H9 (cell line): ENCODE results near the gene NOD1. TPM values are rescaled to one million over a fixed set of nuclear protein-coding genes. Genes with fewer than 3 reads are reported as not detected.

ENCODE experiments used
- DNase-seq: peaks from one replicate; pipeline ENCODE4 v3.0.0-alpha.2; 2017
- H2AFZ ChIP-seq: one replicate; pipeline ENCODE4 v1.6.1; 2013; ENCODE audit warnings: mild to moderate bottlenecking, low read length, control low read depth, moderate library complexity
- H2AK5ac ChIP-seq: 2 replicates; pipeline ENCODE4 v1.6.1; 2013; ENCODE audit warnings: low read length, control low read depth, mixed read lengths; ENCODE audit not compliant: insufficient read length
- H2BK120ac ChIP-seq: one replicate; pipeline ENCODE4 v1.6.1; 2013; ENCODE audit warnings: low read depth, mild to moderate bottlenecking, low read length, control low read depth, inconsistent platforms; ENCODE audit not compliant: poor library complexity, severe bottlenecking
- H2BK12ac ChIP-seq: 2 replicates; pipeline ENCODE4 v1.6.1; 2013; ENCODE audit warnings: low read length, control low read depth, mixed read lengths, low read depth; ENCODE audit not compliant: insufficient read length
- H2BK15ac ChIP-seq: 2 replicates; pipeline ENCODE4 v1.6.1; 2013; ENCODE audit warnings: low read depth, low read length, control low read depth
- H2BK20ac ChIP-seq: one replicate; pipeline ENCODE4 v1.6.1; 2013; ENCODE audit warnings: low read depth, mild to moderate bottlenecking, low read length, control low read depth, inconsistent platforms; ENCODE audit not compliant: poor library complexity, severe bottlenecking
- H2BK5ac ChIP-seq: 2 replicates; pipeline ENCODE4 v1.6.1; 2013; ENCODE audit warnings: low read length, control low read depth, mixed read lengths; ENCODE audit not compliant: insufficient read length
- H3K14ac ChIP-seq: 2 replicates; pipeline ENCODE4 v1.6.1; 2013; ENCODE audit warnings: low read length, control low read depth; ENCODE audit not compliant: insufficient read depth
- H3K18ac ChIP-seq: 2 replicates; pipeline ENCODE4 v1.6.1; 2013; ENCODE audit warnings: low read depth, mild to moderate bottlenecking, mixed read lengths, low read length, control low read depth; ENCODE audit not compliant: insufficient read length
- H3K23ac ChIP-seq: 2 replicates; pipeline ENCODE4 v1.6.1; 2013; ENCODE audit warnings: low read length, control low read depth, mixed read lengths, low read depth; ENCODE audit not compliant: insufficient read length
- H3K23me2 ChIP-seq: 2 replicates; pipeline ENCODE4 v1.6.1; 2013; ENCODE audit warnings: low read depth, mild to moderate bottlenecking, mixed read lengths, low read length, control low read depth; ENCODE audit not compliant: insufficient read length, poor library complexity, severe bottlenecking
- H3K27ac ChIP-seq: 2 replicates; pipeline ENCODE4 v1.5.1; 2013; ENCODE audit warnings: low read length, control low read depth, mixed read lengths, low read depth; ENCODE audit not compliant: insufficient read length
- H3K27me3 ChIP-seq: 2 replicates; pipeline ENCODE4 v1.6.1; 2013; ENCODE audit warnings: low read length, control low read depth, inconsistent platforms; ENCODE audit not compliant: insufficient read depth
- H3K4ac ChIP-seq: 2 replicates; pipeline ENCODE4 v1.6.1; 2013; ENCODE audit warnings: low read depth, mild to moderate bottlenecking, control low read depth, inconsistent platforms, low read length, moderate library complexity
- H3K4me1 ChIP-seq: 2 replicates; pipeline ENCODE4 v1.6.1; 2013; ENCODE audit warnings: low read length, control low read depth, inconsistent platforms; ENCODE audit not compliant: insufficient read depth
- H3K4me2 ChIP-seq: 2 replicates; pipeline ENCODE4 v1.6.1; 2013; ENCODE audit warnings: low read length, control low read depth, mixed read lengths; ENCODE audit not compliant: insufficient read length, insufficient read depth
- H3K56ac ChIP-seq: 2 replicates; pipeline ENCODE4 v1.6.1; 2013; ENCODE audit warnings: low read depth, mild to moderate bottlenecking, mixed read lengths, low read length, control low read depth; ENCODE audit not compliant: insufficient read length
- H3K79me1 ChIP-seq: 2 replicates; pipeline ENCODE4 v1.6.1; 2013; ENCODE audit warnings: low read depth, mild to moderate bottlenecking, moderate library complexity, low read length, control low read depth, inconsistent platforms; ENCODE audit not compliant: insufficient read depth, poor library complexity, severe bottlenecking
- H3K79me2 ChIP-seq: 2 replicates; pipeline ENCODE4 v1.6.1; 2013; ENCODE audit warnings: low read length, control low read depth, inconsistent platforms; ENCODE audit not compliant: insufficient read depth
- H3K9ac ChIP-seq: 2 replicates; pipeline ENCODE4 v1.6.1; 2013; ENCODE audit warnings: low read length, control low read depth, mixed read lengths; ENCODE audit not compliant: insufficient read length; ENCODE audit errors: extremely low read depth
- H3K9me3 ChIP-seq: one replicate; pipeline ENCODE4 v1.6.1; 2013; ENCODE audit warnings: low read depth, low read length, inconsistent platforms; ENCODE audit not compliant: control insufficient read depth
- H3T11ph ChIP-seq: one replicate; pipeline ENCODE4 v1.6.1; 2013; ENCODE audit warnings: mild to moderate bottlenecking, low read length, control low read depth, inconsistent platforms
- H4K20me1 ChIP-seq: one replicate; pipeline ENCODE4 v1.6.1; 2013; ENCODE audit not compliant: control insufficient read depth, insufficient read length, insufficient read depth
- H4K5ac ChIP-seq: 2 replicates; pipeline ENCODE4 v1.6.1; 2013; ENCODE audit warnings: low read depth, mild to moderate bottlenecking, mixed read lengths, low read length, control low read depth; ENCODE audit not compliant: insufficient read length
- H4K8ac ChIP-seq: replicated peaks from 2 replicates; pipeline ENCODE4 v1.6.1; 2013; ENCODE audit warnings: low read length, control low read depth, mixed read lengths, low read depth; ENCODE audit not compliant: insufficient read length
- H4K91ac ChIP-seq: 2 replicates; pipeline ENCODE4 v1.6.1; 2013; ENCODE audit warnings: low read depth, mild to moderate bottlenecking, moderate library complexity, mixed read lengths, low read length, control low read depth; ENCODE audit not compliant: insufficient read length
- H3K27ac Mint-ChIP-seq, 3 experiments: 2 replicates in 2 of 3; 3 replicates in 1 of 3; pipeline ENCODE4 v1.8.0; 2020 to 2021; ENCODE audit warnings: mixed read lengths in 3 of 3, mild to moderate bottlenecking in 1 of 3, moderate library complexity in 1 of 3
- H3K27me3 Mint-ChIP-seq: 2 replicates; pipeline ENCODE4 v1.8.0; 2021; ENCODE audit warnings: low read depth, mild to moderate bottlenecking, moderate library complexity, mixed read lengths
- H3K36me3 Mint-ChIP-seq, 3 experiments: 2 replicates in 2 of 3; 3 replicates in 1 of 3; pipeline ENCODE4 v1.8.0; 2020 to 2021; ENCODE audit warnings: low read depth in 3 of 3, mixed read lengths in 3 of 3; ENCODE audit not compliant: insufficient read depth in 1 of 3
- H3K4me1 Mint-ChIP-seq, 2 experiments: 2 replicates each; pipeline ENCODE4 v1.8.0; 2020; ENCODE audit warnings: mixed read lengths in 2 of 2
- H3K4me3 Mint-ChIP-seq, 2 experiments: 2 replicates in 1 of 2; 3 replicates in 1 of 2; pipeline ENCODE4 v1.8.0; 2020 to 2021; ENCODE audit warnings: mild to moderate bottlenecking in 2 of 2, mixed read lengths in 2 of 2, moderate library complexity in 1 of 2
- H3K9me3 Mint-ChIP-seq, 2 experiments: 2 replicates in 1 of 2; 3 replicates in 1 of 2; pipeline ENCODE4 v1.8.0; 2020; ENCODE audit warnings: mild to moderate bottlenecking in 2 of 2, mixed read lengths in 2 of 2, moderate library complexity in 1 of 2
- WGBS: extraction: QIAGEN DNeasy Blood & Tissue Kit; methylation state at CpG from one replicate; pipeline ENCODE4 v1.1.7; 2013; ENCODE audit warnings: missing lambda C conversion rate, low lambda C conversion rate, mixed read lengths; ENCODE audit not compliant: insufficient read length; ENCODE audit errors: extremely low coverage; 5-methylcytosine and 5-hydroxymethylcytosine counted together
- total RNA-seq: library from RNA; stranded (reverse); gene quantifications from 2 replicates; pipeline ENCODE4 v1.2.1, GENCODE V29; 2021
- TF ChIP-seq, protein P1 (sequence below): fragments of 200-600 bp; sonication (generic); conservative IDR thresholded peaks from 3 replicates; pipeline ENCODE4 v1.8.0; 2021; ENCODE audit warnings: antibody characterized with exemption, mild to moderate bottlenecking

NOD1 gene
- total RNA-seq, 1 experiment from 2014 or later, result 5.3 TPM

DNA sequence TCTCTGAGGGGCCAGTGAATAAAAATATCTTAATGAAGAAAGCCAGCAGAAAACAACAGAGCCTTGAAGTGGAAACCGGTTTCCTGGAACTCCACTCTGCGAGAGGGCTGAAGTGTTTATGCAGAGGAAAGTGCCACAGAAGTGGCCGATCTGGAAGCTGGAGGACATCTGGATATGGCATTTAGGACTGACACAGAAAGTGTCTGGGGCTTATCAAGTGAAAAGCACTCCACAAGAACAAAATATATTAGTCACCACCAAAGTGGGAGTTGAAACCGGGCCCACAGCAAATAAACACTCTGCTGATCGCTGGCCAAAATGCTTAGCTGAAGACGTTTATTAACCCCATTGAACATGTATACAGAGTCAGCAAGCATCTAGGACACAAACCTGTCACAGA is 7.8 kb downstream of the NOD1 start:
- H3K79me1 ChIP-seq, result no peaks in the 10 kb centered on the region
- no peak overlapping the region for H2AK5ac ChIP-seq
- H3K79me2 ChIP-seq, result no peaks in the 10 kb centered on the region
- no peaks in the 10 kb centered on the region for H3K23me2 ChIP-seq
- H3K14ac ChIP-seq, result no peak overlapping the region
- Mint-ChIP-seq H3K9me3 (no peaks in the 10 kb centered on the region), H3K4me1 (peaks cover 19 to 21% of the 10 kb centered on the region in 2 experiments), H3K27ac (no peak overlapping the region), H3K36me3 (no peaks in the 10 kb centered on the region; a peak in 1 of 7 replicates), H3K27me3 (no peaks in the 10 kb centered on the region), H3K4me3 (no peak overlapping the region)
- peaks cover 5% of the 10 kb centered on the region; the same call in 1 of the 2 replicates for H3K4me1 ChIP-seq
- H2BK5ac ChIP-seq, result no peak overlapping the region
- H3T11ph ChIP-seq, result no peak overlapping the region
- no peaks in the 10 kb centered on the region for H3K9me3 ChIP-seq
- H3K4ac ChIP-seq, result no peak overlapping the region
- H2BK15ac ChIP-seq, result no peak overlapping the region
- no peak overlapping the region for H3K9ac ChIP-seq
- no CpG with 5 or more reads among the region's 6 CpGs for WGBS
- H4K8ac ChIP-seq, result no peak overlapping the region
- no peaks in the 10 kb centered on the region for H4K20me1 ChIP-seq
- no peak overlapping the region for H2AFZ ChIP-seq
- DNase-seq, result no peak
- H3K56ac ChIP-seq, result no peak overlapping the region
- no peak overlapping the region for H3K18ac ChIP-seq
- H3K23ac ChIP-seq, result no peak overlapping the region
- H2BK12ac ChIP-seq, result no peak overlapping the region
- H3K4me2 ChIP-seq, result no peak overlapping the region
- H2BK120ac ChIP-seq, result no peak overlapping the region
- H3K27ac ChIP-seq, result no peak overlapping the region
- TF ChIP-seq, protein P1, sequence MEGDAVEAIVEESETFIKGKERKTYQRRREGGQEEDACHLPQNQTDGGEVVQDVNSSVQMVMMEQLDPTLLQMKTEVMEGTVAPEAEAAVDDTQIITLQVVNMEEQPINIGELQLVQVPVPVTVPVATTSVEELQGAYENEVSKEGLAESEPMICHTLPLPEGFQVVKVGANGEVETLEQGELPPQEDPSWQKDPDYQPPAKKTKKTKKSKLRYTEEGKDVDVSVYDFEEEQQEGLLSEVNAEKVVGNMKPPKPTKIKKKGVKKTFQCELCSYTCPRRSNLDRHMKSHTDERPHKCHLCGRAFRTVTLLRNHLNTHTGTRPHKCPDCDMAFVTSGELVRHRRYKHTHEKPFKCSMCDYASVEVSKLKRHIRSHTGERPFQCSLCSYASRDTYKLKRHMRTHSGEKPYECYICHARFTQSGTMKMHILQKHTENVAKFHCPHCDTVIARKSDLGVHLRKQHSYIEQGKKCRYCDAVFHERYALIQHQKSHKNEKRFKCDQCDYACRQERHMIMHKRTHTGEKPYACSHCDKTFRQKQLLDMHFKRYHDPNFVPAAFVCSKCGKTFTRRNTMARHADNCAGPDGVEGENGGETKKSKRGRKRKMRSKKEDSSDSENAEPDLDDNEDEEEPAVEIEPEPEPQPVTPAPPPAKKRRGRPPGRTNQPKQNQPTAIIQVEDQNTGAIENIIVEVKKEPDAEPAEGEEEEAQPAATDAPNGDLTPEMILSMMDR, result no peak
- H3K27me3 ChIP-seq, result no peaks in the 10 kb centered on the region
- no peak overlapping the region for H4K5ac ChIP-seq
- no peak overlapping the region for H4K91ac ChIP-seq
- H2BK20ac ChIP-seq, result no peak overlapping the region
